Gastroesophageal sphincter (tissue), 3 donors: Measurements from ENCODE around the gene CLASP2.

Experiments used
- CTCF ChIP-seq, 4 experiments: fragments of 200-600 bp in 2 of 4; fragments of 450-650 bp in 2 of 4; sonication (generic) in 1 of 4; IDR thresholded peaks; one replicate each; pipeline ENCODE4 v1.5.1; 2017 to 2019; ENCODE audit warnings: antibody characterized with exemption in 4 of 4, mild to moderate bottlenecking in 2 of 4, moderate library complexity in 2 of 4
- EP300 ChIP-seq: sonication (generic); formaldehyde crosslinking; IDR thresholded peaks from one replicate; pipeline ENCODE4 v1.6.1; 2017; ENCODE audit warnings: antibody characterized with exemption, mild to moderate bottlenecking
- POLR2A ChIP-seq, 2 donors: fragments of 450-650 bp; IDR thresholded peaks; one replicate each; pipeline ENCODE4 v1.6.1; 2017; ENCODE audit warnings: antibody characterized with exemption in 2 of 2, mild to moderate bottlenecking in 2 of 2, moderate library complexity in 1 of 2

- TF ChIP-seq POLR2A (IDR thresholded peaks at IDR 0.05), result no peak
- TF ChIP-seq CTCF (IDR thresholded peaks at IDR 0.05), result no peak
- TF ChIP-seq EP300, result no peak
Measured at GRCh38 chr3:33758864-33759263, 40.8 kb upstream of the CLASP2 start.
